Fibroblast of skin of abdomen (primary cell): ENCODE results near the gene ATP2B3. TPM values are rescaled to one million over a fixed set of nuclear protein-coding genes. Genes with fewer than 3 reads are reported as not detected.
A peak's percentile ranks its signal among the peaks of the same experiment; 100 is the strongest.

Experiments used
- DNase-seq: peaks from one replicate; pipeline ENCODE4 v3.0.0-alpha.2; 2013
- polyA plus RNA-seq, 2 experiments: library from polyadenylated mRNA; unstranded; fragments of 120-200 nt; gene quantifications; one replicate each; pipeline ENCODE4 v1.2.1, GENCODE V29; 2013; ENCODE audit not compliant: insufficient read length in 2 of 2

ATP2B3 gene
- 0.18 TPM for polyA plus RNA-seq (2013, experiment 1 of 2; ENCODE audit: insufficient read length)
- polyA plus RNA-seq (2013, experiment 2 of 2; ENCODE audit: insufficient read length) = 0.06 TPM

DNA sequence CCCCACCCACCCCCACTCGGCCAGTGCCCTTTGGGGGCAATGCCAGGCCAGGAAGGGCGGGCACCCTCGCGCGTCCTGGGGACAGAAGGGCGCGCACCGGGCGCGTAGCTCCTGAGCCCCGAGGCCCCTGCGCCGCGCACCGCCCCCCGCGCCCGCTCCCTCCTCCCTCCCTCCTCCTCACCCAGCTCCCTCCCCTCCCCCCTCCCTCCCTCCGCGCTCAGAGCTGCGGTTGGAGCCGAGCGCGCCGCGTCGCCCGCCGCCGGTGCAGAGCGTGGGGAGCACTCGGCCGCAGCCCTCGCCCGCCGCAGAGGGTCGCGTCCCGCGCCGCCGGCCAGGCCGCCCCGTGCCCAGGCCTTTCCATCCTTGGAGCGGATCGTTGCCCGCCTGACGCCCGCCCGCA lies at the start of gene ATP2B3:
Gene ATP2B3 (plus strand): TSS at position 220 of the 400 bp plus-strand sequence. CDS start 18,606 bp downstream, outside the sequence.
- no peak for DNase-seq

DNA sequence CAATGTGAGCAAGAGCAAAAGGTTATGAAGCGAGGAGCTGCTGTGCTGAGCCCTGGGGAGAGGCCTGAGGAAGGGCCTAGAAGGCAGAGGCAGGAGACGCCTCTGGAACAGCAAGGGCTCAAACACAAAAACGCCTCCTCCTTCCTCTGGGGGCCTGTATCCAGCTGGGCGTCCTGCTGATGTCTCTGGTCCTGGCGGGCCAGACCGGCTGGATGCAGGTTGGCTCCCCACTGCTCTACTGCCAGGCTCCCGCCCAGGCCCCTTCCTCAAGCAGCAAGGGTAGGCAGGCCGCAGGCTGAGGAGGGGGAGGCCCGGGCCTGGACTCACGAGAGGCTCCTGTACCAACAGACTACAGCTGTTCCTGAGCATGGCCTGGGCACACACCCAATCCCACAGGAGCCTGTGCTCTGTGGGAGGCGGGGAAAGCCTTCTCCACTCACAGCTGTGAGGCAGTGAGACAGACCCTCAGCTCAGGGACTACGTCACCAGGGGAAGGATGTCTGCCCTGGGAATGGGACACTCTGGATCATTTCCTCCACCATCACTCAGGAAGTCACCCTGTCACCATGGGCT lies 49.3 kb upstream of the ATP2B3 start:
- DNase-seq = peak; percentile 25

DNA sequence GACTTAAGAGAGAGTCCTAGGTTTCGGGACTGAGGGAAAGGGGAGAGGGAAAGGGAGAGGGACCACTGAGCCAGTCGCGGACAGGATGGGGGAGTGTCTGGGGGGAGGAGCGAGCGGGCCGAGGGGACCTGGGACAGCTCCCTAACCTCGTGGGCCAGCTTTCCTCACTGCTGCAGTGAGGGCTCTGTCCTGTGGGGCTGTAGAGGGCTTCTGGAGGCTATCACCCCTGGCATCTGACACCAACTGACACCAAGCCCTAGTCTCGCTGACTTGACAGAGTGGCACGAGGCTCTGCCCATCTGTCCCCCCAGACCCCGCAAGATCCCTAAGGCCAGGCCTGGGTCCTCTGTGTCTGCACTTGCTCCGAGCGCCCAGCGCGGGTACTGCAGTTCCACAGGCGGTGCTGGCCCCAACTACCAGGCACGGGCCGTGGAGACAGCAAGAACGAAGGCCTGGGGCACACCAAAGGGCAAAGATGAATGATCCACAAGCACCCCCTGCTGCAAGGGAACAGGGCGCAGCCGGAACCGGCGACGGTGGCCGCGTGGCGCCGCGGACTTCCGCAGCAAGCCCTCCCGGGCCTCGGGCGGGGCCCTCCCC lies 47.5 kb upstream of the ATP2B3 start:
- peak; percentile 3 for DNase-seq

DNA sequence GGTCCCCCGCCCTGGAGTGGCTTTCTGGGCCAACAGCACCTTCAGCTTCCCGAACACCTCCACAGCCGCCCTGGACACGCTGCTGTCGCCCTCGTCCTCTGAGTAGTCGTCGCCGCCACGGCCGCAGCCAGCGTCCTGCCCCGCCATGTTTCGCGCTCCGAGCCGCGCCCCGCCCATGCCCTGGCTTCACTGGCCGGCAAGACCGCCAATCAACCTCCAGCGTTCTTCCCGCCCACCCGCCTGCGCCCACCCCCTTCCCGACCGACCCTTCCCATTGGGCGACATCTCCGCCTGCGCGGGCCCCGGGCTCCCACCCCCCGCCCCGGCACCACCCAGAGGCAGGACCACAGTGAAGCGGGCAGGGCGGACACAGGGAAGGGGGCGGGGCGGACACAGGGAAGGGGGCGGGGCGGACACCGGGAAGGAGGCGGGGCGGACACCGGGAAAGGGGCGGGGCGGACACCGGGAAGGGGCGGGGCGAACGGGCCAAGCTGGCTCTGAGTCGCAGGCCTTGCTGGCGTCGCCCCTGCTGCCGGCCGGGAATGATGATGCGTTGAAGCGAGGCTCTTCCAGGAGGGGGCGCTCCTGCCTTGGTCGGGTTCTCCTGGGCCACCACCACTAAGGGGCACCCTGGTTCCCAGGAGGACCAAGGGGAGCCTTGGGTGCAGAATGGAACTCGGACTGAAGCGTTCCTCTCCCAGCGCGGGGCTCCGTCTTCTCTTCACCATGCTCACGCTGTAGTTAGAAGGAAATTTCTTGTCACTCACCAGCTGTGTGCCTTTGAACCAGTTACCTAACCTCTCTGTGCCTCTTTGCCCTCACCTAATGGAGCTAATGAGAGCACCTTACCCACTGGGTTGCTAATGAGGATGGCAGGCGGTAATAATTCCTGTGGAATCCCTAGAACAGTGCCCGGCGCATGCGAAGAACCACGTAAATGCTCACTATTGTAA lies 46.8 kb upstream of the ATP2B3 start, which contains the start of gene HAUS7:
Gene HAUS7 (minus strand): TSS at position 166 of the 953 bp plus-strand sequence. CDS start 19 bp downstream, at position 147.
- DNase-seq = peak; percentile 91

DNA sequence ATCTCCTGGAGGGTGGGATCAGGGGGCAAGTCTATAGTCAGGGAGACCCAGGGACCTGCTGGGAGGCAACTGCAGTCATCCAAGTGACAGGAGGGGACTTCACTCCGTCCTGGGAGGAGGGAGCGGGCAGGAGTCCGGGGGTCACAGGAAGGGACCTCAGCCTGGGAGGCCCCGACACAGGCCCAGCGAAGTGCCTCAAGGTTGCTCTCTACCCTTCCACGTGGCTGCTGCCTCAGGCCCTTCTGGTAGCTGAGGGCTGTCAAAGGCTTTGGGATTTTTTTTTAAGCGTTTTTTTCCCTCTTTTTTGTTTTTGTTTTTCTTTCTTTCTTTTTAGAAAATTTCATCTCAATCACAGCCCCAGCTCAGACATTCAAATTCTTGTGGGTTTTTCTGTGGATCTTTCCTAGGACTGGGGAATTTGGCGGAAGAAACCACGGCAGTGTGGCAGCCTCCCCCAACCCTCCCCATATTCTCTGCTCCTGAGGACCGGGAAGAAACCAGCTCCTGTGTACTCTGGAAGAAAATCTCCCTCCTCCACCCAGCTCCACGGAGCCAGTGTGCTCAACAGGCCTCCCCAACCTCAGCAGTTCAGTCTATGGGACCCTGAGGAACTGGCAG lies 45.7 kb upstream of the ATP2B3 start:
- DNase-seq = peak; percentile 81

DNA sequence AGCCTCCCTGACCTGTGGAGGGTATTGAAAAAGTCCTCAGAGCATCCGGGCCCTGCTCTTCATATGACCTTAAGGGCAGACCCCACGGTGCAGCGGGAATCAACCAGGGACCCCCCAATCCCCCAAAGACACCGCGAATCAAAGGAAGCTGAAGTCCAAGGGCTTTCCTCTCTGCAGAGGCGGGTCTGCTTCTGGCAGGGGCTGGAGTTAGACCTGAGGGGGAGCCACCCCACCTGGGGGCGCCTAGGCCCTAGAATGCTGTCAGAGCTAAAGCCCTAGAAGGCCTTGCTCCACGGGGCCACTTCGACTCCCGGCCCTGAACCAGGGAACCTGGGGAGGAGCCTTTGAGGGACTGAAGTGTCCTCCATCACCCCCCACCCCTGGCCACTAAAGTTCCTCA lies 44.3 kb upstream of the ATP2B3 start:
- DNase-seq = no peak

DNA sequence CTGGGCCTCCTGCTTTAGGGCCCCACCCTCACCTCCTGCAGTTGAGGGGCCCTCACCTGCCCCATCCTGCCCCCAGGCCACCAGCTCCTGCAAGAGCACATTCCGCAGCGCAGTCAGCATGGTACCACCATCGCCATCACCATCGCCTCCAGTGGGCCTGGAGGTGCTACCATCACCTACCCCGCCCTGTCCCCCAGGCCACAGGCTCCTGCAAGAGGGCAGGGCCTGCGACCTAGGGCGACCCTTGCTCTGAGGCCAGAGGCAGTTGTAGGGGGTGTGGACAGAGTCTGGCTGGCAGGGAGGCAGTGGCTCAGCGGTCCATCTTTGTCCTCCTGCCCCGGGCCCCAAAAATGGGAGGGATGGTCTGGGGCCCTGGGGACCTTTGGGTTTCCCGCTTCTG lies 43.2 kb upstream of the ATP2B3 start:
- no peak for DNase-seq

DNA sequence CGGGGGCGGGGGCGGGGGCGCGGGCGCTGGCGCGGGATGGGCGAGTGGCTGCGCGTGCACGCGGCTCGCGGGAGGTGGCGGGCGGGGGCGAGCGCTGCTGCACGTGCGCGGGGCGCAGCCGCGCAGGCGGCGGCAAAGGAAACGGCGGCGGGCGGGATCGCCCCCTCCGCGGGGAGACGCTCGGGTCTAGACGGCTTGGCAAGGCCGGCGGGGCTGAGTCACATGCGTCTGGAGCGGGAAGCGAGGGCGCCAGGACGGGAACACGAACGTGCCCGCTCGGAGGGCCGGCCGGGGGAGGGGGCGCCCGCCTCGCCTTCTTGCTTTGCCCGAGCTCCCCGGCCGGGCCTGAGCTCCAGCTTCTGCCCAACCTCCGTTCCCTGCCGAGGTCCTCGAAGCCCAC lies 42.7 kb upstream of the ATP2B3 start:
- DNase-seq = peak; percentile 86

- DNase-seq = peak; percentile 50
Measured at GRCh38 chrX:153475271-153475670, 42.2 kb upstream of the ATP2B3 start.

- no peak for DNase-seq
Measured at GRCh38 chrX:153475751-153476281, 41.6 kb upstream of the ATP2B3 start.

- DNase-seq = peak; percentile 90
Measured at GRCh38 chrX:153476666-153477363, 40.6 kb upstream of the ATP2B3 start.

GRCh38 chrX:153477364-153477857 lies 40.0 kb upstream of the ATP2B3 start:
- no peak for DNase-seq

GRCh38 chrX:153477901-153478300 lies 39.5 kb upstream of the ATP2B3 start:
- DNase-seq = peak; percentile 54

GRCh38 chrX:153478746-153479145 lies 38.7 kb upstream of the ATP2B3 start:
- no peak for DNase-seq

DNA sequence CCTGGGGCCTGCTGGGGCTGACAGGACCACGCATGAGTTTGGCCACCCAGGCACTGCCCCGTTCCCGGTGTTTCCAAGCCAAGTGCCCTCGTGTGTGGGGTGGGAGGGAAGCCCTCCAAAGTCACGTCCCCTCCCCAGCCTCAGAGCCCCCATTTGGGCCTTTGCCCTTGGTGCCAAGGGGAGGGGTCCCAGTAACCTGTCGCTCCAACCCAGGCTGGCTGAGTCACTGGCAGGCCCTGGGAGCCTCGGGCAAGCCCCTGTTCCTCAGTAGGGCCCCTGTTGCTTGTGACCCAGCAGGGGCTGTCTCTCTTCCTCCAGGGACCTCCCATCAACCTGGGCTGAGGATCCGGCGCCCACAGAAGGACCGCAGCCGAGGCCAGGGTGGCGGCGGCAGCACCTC lies 36.4 kb upstream of the ATP2B3 start:
- DNase-seq = no peak

DNA sequence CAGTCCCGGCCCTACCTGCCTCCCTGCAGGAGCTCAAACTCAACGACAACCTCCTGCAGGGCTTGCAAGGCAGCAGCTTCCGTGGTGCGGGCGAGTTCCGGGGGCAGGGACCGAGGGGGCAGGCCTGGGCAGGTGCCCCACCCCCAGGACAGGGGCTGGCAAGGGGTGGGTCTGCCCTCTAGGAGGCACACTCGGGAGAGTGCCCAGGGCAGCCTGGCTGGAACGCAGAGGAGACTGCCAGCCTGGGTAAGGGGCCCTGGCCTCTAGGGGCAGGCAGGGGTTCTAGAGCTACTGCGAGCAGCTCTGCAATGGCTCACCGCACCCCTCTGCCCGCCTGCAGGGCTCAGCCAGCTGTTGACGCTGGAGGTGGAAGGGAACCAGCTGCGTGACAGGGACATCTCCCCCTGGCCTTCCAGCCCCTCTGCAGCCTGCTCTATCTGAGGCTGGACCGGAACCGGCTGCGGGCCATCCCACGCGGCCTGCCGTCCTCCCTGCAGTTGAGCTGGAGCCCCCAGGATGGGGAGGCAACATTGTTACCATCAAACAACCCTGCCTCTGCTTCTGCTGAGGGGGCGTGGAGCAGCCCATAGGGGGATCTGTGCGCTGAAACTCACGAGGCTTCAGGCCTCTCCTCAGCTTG lies 34.9 kb upstream of the ATP2B3 start:
- no peak for DNase-seq

GRCh38 chrX:153485396-153486080 lies 31.9 kb upstream of the ATP2B3 start:
- DNase-seq = no peak

GRCh38 chrX:153486171-153486570 lies 31.3 kb upstream of the ATP2B3 start:
- DNase-seq = no peak

GRCh38 chrX:153487590-153488071 lies 29.8 kb upstream of the ATP2B3 start:
- DNase-seq = no peak

- peak; percentile 40 for DNase-seq
Measured at GRCh38 chrX:153488231-153488914, 29.1 kb upstream of the ATP2B3 start.
